ENCODE results near the gene DHX38.

DNA sequence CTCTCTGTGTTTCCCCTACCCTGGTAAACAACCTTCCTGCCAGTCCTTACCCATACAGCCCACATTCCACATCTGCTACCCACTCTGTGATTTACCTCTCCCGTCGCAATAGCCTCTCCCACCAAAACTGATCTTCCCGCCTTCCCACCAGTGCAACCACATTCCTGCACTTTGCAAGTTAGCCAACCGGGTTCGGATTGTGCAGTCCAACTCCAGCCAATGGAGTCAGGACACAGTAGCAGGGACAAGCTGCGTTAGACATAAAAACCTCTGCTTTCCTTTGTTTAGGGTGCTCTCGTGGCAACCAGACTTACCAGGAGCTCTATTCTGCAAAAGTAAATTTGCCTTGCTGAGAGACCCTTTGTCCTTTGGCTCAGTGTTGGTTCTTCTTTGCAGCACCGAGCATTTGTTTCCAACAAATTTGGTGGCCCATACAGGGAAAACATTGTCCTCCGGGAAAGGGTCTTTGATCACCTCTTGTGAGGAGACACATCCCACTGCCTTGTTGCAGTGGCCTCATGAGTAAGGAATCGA is 29.2 kb upstream of the DHX38 start:
- TF ChIP-seq GATA3 (IDR thresholded peaks at IDR 0.05; ENCODE audit: low read depth, low read length) (no peak), GATA2 (IDR thresholded peaks at IDR 0.05; ENCODE audit: low read depth, low read length) (no peak)

All from SH-SY5Y (cell line).